ENCODE data around the gene NOTCH4.
"Not testable (repeated sequence)": the region's sequence is repeated elsewhere in the genome, so short reads cannot be mapped to it uniquely, and the experiment has no call there.

NOTCH4 gene

DNA sequence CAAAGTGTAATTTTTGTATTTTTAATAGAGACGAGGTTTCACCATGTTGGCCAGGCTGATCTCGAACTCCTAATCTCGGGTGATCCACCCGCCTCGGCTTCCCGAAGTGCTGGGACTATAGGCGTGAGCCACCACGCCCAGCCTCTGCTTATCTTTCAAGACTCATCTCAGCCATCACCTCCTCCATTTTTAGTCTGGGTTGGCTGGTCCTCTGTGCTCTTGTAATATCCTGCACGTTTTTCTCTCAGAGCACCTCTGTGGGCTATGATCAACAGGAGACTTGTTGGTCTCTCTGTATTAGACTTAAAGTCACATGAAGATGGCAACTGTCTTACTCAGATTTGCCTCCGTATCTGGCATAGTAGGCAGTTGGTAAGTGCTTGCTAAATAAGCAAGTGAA lies 7.6 kb downstream of the NOTCH4 start:
- DNase-seq: no peak

- DNase-seq: no peak
These were observed 8.2 kb downstream of the NOTCH4 start for GRCh38 chr6:32215617-32216016.

GRCh38 chr6:32214126-32214525 lies 9.7 kb downstream of the NOTCH4 start:
- DNase-seq: no peak

DNA sequence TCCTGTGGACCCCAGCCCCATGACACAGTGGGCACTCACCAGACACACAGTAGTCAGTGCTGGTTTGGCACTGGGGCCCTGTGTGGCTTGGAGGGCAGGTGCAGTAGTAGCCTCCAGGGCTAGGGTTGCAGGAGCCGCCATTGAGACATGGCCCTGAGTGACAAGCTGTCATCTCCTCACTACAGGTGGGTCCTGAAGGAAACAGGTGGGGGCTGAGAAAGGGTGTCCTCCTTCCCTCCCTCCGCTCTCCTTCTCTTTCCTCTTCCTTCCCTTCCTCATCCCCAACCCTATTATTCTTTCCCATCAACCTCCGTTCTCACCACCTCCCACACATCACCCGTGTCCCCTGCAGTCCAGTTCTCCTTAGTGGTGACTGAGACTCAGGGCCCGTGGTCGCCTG lies 10.2 kb downstream of the NOTCH4 start:
- no peak for DNase-seq

GRCh38 chr6:32212076-32212760 lies 11.6 kb downstream of the NOTCH4 start:
- DNase-seq: no peak

DNA sequence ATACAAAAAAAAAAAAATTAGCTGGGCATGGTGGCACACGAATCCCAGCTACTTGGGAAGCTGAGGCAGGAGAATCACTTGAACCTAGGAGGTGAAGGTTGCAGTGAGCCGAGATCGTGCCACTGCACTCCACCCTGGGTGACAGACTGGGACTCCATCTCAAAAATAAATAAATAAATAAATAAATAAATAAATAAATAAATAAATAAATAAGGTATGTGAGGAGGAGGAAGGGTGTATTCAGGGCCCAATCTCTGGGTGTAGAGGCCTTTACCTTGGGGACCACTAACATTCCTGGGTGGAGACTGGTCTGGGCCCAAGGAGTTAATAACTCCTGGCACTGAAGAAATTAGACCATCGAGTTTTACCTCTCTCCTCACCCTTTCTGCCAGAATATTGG lies 12.4 kb downstream of the NOTCH4 start:
- not testable (repeated sequence) for DNase-seq

DNA sequence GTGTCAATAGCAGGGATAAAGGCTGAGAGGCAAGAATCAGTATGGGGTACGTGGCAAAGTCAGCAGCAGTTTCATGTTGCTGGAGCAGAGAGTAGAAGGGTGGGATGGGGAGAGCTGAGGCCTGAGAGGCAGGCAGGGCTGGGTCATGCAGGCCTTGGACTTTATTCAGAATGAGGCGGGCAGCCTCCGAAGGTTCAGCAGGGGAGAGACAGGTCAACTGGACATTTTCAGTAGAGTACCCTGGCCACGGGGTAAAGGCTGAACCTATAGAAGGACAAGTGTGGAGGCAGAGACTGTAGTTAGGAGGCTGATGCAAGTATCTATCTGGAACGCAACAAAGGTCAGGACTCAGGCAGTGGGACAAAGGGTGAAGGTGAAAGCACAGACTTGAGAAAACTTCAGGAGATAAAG lies 13.7 kb downstream of the NOTCH4 start:
- no peak for DNase-seq

DNA sequence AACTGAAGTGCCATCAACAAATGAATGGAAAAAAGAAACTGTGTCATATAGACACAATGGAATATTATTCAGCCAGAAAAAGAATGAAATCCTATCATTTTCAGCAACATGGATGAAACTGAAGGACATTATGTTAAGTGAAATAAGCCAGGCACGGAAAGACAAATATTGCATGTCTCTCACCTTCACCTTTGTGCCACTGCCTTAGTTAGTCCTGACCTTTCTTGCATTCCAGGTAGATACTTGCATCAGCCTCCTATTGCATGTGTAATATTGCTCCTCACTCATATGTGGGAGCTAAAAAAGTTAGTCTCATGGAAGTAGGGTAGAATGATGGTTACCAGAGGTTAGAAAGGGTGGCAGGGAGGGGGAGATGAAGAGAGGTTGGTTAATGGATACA lies 14.9 kb downstream of the NOTCH4 start:
- DNase-seq: no peak

DNA sequence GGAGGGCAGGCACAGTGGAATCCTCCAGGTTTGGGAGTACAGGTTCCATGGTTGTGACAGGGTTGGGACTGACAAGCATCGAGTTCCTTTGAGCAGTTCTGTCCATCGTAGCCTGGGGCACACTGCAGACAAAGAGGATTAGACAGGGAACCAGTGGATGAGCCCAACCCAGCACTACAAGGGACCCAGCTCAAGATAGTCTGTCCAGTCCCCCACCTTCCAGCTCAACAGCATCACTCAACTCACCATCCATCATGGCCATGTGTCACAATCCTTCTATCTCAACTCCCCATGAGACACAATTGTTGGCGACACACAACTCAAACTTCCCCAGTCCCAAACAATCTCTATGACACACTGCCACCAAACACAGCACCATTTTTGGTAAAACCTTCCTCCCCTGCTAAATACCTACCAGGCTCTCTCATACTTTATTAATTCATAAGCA lies 19.6 kb downstream of the NOTCH4 start:
- DNase-seq: no peak

DNA sequence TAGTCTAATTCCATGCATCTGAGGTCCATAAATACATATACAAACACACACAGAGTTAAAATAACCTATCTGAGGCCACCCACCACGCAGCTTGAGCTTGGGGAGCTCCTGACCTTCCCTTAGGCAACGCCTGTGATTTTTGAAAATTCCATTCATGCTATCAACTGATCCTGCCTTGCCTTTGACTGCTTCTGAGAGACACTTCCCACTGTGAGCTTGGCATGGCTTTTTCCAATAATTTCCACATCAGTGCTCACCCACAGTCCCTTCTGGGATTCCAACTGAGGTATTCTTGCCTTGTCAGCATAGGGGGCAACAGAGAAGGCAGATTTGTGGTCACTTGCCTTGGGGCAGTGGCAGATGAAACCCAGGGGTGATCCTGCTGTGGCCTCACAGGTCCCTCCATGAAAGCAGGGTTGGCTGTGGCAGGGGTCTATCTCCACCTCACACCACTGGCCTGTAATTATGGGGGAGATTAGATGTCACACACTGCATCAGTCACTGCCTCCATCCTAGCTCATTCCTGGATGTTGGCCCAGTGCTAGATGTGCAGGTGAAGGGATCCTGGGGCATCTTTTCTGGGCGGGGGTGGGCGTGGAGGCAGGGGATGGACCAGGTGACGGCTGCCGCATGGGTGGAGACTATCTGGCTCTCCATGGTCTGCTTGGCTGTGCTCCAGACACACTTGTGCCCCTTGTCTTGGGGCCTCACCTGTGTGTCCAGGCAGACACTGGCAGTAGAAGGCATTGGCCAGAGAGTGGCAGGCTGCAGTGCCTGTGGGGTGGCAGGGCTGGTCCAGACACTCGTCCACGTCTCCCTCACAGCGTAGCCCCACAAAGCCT lies 20.2 kb downstream of the NOTCH4 start:
- DNase-seq: no peak

- no peak for DNase-seq
These were observed 21.7 kb downstream of the NOTCH4 start for GRCh38 chr6:32202186-32202585.

DNA sequence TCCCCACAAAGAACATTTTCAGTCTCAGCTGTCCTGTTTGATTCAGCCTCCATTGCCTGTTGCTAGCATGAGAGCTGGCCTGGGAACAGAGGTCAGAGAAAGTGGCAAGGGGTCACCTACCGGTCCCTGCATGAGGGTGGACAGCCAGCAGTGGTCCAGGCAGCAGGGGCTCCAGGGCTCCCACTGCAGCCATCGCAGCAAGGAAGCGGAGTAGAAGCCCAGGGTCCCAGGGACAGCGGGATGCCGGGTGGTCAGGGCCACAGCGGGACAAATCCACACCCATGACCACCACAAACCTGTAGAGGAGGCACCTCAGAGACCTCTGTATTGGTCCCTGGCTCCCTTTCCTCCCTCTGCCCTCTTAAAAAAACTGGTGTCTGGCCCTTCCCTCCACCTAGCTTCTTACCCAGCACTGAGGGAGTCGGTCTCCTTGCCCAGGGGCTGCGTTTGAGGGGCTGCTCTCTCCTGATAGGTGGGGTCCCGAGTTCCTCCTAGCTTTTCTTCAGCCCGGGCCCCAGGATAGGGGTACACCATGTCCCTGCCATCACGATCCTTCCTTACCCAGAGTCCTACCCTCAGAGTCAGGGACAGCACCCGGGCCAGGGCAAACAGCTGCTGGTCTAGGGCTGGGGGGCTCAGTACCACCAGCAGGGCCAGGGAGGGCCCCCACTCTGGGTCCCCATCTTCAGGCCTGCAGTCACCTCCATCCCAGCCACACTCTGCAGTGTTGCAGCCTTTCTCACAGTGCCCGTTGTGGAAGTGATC lies 23.0 kb downstream of the NOTCH4 start:
- DNase-seq: no peak

GRCh38 chr6:32198866-32199265 lies 25.0 kb downstream of the NOTCH4 start:
- no peak for DNase-seq

DNA sequence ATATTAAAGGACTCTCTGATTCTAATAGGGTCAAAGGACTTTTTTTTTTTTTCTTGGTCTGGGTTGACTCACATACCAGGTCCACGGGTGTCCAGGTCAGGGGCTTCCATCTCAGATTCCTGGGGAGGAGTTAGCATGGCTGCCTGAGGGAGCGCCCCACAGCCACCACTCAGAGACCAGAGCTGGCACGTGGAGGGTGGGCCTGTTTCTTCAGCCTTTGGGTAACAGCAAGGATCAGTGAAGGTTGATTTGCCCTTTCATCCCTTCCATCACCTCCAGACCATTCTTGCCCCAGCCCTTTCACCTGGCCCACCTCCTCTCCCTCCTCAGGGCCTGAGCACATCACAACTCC lies 25.5 kb downstream of the NOTCH4 start:
- DNase-seq: no peak

- DNase-seq: peak in 1 of 2 experiments; percentile 48
These were observed 26.9 kb downstream of the NOTCH4 start for GRCh38 chr6:32196682-32197616.

GRCh38 chr6:32195902-32196681 lies 27.8 kb downstream of the NOTCH4 start:
- DNase-seq: peak; percentile 84 to 85

DNA sequence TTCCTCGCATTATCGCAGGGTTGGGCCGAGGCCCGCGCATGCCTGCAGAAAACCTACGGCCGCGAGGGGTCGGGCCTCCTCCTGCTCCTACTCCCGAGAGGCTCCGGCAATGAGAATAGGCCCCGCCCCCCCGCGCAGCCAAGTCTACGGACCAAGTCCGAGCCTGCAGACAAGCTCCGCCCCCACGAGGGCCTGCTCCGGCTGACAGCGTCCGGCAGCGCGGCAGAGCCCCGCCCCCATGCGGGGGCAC lies 28.3 kb downstream of the NOTCH4 start:
- DNase-seq: peak; percentile 99

GRCh38 chr6:32194825-32195651 lies 28.8 kb downstream of the NOTCH4 start:
- DNase-seq: peak; percentile 51 to 61

- no peak for DNase-seq
These were observed 29.5 kb downstream of the NOTCH4 start for GRCh38 chr6:32194388-32194787.

- not testable (repeated sequence) for DNase-seq
These were observed 30.8 kb downstream of the NOTCH4 start for GRCh38 chr6:32193096-32193495.

GRCh38 chr6:32192608-32193039 lies 31.2 kb downstream of the NOTCH4 start, which contains the start of gene GPSM3:
Gene GPSM3, minus strand, starts transcription at chr6:32192643. Its CDS starts 130 bp downstream, at chr6:32192513.
- DNase-seq: no peak

All from NCI-H524 (cell line).